Measurements from ENCODE around the gene TSPYL1.

DNA sequence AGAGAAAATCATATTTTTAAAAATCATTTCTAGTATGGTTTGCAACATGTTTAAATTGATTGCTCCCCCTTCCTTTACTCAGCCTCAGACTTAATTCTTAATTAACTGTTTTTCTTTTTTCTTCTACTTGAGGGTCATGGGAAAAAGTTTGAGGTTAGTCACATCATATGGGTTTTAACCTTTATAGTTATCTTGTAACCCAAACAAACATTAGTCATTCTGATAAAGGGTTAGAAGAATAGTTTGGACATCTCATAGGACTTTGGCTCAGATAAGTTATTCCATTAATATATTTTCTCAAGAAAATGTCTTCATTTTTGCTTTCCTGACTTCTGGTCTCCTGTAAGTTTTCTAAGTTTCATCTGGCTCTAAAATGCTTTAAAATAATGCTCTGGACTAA is 34.5 kb upstream of the TSPYL1 start:
- TF ChIP-seq CTCF (IDR thresholded peaks at IDR 0.05): no peak
- TF ChIP-seq POLR2A (IDR thresholded peaks at IDR 0.05): no peak

Measured in ovary (tissue), 3 donors.